ENCODE measurements around the gene LAMC2.
"Not testable (repeated sequence)": the region's sequence is repeated elsewhere in the genome, so short reads cannot be mapped to it uniquely, and the experiment has no call there.

The LAMC2 gene

DNA sequence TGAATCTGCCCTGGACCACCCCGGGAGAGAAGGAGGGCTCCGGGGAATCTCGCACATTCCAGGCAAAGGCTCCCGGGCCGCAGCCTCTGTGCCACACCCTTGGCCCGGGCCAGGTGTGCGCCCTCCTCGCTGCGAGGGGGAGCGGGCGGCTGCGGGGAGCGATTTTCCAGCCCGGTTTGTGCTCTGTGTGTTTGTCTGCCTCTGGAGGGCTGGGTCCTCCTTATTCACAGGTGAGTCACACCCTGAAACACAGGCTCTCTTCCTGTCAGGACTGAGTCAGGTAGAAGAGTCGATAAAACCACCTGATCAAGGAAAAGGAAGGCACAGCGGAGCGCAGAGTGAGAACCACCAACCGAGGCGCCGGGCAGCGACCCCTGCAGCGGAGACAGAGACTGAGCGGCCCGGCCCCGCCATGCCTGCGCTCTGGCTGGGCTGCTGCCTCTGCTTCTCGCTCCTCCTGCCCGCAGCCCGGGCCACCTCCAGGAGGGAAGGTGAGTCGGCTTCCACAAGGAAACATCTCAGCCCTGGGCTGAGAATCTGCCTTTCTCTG, at the start of gene LAMC2:
TSS of gene LAMC2 (plus strand) at position 324 of the 550 bp plus-strand sequence. CDS start at position 413, 89 bp downstream.
- no peak for DNase-seq (ENCODE audit: low read depth)

DNA sequence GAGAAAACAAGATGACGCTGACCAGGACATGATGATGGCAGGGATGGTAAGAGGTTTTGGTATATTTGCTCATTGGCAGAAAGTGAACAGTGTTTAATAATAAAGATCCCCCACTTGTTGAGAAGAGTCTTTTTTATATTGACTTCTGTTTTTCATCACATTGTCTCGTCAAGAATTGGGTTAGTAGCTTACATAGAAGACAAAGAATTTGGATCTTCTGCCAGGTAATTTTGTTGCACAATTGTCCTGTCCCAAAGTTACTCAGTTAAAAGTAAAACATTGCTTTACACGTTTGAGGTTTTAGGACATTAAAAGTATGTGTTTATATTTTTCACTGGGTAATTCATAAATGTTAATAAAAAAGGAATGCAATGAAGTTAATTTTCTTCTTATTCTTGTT, 48.3 kb upstream of the LAMC2 start:
- no peak for DNase-seq (ENCODE audit: low read depth)

DNA sequence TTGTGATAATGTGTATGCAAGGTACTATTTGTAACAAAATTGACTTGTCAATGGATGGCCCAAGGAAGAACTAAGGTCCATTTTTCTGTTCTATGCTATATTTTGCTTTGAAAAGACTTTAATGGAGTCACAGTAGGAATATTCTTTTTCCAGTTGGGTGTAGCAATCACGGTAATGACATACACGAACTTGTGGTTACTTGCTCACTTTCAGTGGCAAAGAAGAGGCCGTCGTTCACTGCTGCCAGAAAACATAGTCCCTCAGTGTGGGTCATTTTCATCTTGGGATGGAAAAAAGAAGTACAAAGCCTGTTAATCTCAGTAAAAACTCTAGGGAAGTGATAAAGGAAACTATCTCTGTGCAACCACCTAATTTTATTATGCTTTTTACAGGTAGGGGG, 47.8 kb upstream of the LAMC2 start:
- DNase-seq (ENCODE audit: low read depth), result no peak

DNA sequence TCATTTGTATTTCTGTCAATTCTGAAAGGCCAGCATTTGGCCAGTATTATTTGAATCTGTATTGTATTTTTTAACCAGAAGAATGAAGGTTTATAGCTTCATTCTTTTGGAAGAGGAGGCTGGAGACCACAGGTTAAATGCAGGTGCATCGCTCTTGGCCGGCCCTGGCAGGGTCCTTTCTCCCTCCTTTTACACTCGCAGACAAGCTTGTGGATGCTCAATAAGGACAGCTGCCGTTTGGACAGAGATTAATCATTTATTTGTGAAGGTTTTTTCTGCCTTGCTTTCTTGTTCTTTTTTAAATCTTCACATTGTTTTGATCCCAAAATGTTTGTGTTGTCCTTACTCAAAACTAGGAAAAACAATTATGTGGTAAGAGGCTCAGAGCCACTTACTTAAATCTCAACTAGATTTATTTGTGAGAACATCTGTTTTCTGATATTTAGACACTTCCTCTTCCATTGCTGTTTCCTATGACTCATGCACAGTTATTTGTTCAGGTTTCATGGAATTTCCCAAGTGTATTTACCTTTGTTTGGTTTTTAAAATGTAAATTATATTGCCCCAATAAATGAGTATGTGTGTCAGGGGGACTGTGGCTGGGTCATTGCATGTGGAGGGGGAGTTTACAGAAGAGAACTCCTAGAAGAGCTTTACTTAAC, 46.7 kb upstream of the LAMC2 start:
- DNase-seq (ENCODE audit: low read depth), result no peak

- no peak for DNase-seq (ENCODE audit: low read depth)
Measured at GRCh38 chr1:183140633-183141032, 45.4 kb upstream of the LAMC2 start.

GRCh38 chr1:183142171-183142570, 43.9 kb upstream of the LAMC2 start:
- DNase-seq (ENCODE audit: low read depth), result no peak

DNA sequence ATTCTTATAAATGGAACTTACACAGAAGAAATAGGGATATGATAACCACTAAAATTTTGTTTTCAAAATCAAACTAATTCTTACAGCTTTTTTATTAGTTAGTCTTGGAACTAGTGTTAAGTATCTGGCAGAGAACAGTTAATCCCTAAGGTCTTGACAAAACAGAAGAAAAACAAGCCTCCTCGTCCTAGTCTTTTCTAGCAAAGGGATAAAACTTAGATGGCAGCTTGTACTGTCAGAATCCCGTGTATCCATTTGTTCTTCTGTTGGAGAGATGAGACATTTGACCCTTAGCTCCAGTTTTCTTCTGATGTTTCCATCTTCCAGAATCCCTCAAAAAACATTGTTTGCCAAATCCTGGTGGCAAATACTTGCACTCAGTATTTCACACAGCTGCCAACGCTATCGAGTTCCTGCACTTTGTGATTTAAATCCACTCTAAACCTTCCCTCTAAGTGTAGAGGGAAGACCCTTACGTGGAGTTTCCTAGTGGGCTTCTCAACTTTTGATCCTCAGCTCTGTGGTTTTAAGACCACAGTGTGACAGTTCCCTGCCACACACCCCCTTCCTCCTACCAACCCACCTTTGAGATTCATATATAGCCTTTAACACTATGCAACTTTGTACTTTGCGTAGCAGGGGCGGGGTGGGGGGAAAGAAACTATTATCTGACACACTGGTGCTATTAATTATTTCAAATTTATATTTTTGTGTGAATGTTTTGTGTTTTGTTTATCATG, 42.3 kb upstream of the LAMC2 start:
- no peak for DNase-seq (ENCODE audit: low read depth)

GRCh38 chr1:183144752-183145151, 41.3 kb upstream of the LAMC2 start:
- DNase-seq (ENCODE audit: low read depth), result no peak

DNA sequence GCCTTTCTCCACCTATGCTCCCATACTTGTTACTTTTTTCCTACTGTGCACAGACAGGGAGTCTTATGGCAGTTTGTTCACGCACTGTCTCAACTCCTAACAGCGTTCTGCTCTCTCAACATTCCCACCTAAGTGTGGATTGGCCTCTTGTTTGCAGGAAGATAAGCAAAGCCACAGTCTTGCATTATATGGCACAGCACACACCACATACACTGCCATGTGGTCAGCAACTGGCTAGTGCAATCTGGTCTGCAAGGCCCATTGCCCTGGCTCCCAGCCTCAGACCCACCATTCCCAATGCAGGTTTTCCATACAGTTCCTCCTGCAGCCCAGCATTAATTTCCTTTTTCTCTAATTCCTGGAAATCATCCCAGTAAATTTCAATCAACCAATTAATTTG, 38.3 kb upstream of the LAMC2 start:
- no peak for DNase-seq (ENCODE audit: low read depth)

- no peak for DNase-seq (ENCODE audit: low read depth)
Measured at GRCh38 chr1:183148599-183148998, 37.5 kb upstream of the LAMC2 start.

- DNase-seq (ENCODE audit: low read depth), result no peak
Measured at GRCh38 chr1:183149273-183149672, 36.8 kb upstream of the LAMC2 start.

GRCh38 chr1:183150032-183150431, 36.0 kb upstream of the LAMC2 start:
- not testable (repeated sequence) for DNase-seq (ENCODE audit: low read depth)

DNA sequence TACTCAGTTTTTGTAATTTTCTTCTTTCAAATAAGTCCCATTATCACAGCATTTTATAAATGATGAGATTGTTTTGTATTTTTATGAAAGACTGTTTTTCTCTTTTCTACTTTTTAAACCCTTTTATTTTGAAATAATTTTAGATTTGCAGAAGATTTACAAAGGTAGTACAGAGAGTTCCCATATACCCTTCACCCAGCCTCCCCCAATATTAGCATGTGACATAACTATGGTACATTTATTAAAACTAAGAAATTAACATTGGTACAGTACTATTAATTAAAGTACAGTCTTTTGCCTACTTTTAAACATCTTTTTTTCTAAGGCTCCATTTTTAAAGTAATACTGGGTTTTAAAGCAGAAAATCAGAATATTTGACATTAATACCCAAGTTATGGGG, 35.6 kb upstream of the LAMC2 start:
- DNase-seq (ENCODE audit: low read depth), result no peak

DNA sequence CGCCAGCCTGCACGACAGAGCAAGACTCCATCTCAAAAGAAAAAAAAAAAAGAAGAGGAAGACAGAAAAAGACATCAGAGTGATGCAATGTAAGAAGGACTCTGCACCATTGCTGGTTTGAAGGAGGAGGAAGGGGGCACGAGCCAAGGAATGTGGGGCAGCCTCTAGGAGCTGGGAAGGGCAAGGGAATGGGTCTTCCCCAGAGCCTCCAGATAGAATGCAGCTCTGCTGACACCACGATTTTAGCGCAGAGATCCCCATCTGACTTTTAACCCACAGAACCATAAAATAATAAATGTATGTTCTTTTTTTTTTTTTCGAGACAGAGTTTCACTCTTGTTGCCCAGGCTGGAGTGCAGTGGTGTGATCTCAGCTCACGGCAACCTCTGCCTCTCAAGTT, 33.9 kb upstream of the LAMC2 start:
- DNase-seq (ENCODE audit: low read depth), result no peak

- no peak for DNase-seq (ENCODE audit: low read depth)
Measured at GRCh38 chr1:183155939-183156338, 30.1 kb upstream of the LAMC2 start.

DNA sequence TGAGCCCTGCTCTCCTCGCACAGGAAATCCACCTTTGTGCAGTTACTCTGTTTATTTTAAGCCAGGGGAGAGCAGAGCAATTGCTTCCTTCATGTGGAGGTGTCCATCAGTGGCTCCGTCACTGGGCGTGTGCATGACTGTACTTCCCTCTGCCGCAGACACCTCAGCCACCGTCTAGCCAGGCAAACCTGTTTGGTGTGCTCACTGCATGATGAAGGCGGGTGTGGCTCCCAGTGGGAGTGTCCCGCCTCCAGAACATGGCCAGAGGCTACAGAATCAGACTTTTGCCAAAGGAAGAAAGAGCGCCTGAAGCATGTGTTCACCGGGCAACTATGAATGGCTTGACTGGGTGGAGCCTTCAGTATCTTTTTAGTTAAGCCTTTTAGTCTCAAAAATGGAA, 26.1 kb upstream of the LAMC2 start:
- no peak for DNase-seq (ENCODE audit: low read depth)

- DNase-seq (ENCODE audit: low read depth), result no peak
Measured at GRCh38 chr1:183161391-183161790, 24.7 kb upstream of the LAMC2 start.

DNA sequence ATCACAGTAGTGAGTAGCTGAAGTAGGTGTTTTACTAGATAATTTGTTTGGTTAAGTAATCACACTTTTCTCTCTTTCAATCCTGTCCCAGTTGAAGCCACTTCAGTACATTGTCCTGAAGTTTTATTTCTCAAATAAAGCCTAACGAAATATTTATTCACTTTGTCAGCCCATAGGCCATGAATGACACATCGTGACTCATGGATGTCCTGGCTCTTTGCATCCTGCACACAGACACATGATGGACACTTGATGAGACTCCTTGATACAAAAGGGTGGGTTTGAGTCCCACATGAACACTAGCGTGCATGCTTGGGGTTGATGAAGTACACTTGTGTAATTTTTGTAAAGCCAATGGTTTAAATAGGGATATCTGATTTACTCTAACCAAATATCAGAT, 22.7 kb upstream of the LAMC2 start:
- no peak for DNase-seq (ENCODE audit: low read depth)

GRCh38 chr1:183164340-183164739, 21.7 kb upstream of the LAMC2 start:
- DNase-seq (ENCODE audit: low read depth), result no peak

DNA sequence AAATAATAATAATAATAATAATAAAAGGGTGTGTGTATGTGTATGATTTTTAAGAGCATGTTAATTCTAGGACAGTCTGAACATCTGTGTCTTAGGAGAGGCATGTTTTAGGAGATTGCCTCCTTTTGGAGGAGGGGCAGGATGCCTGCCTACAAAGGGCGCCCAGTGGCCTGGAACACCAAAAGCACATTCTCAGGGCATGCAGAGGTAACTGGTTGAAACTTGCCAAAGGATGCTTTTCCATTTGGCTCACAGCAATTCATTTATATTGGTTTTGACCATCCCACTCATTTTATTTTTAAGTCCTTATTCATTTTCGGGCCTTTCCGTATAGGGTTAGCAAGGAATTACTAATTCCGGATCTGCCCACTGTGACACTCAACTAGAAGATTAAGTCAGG, 21.1 kb upstream of the LAMC2 start:
- DNase-seq (ENCODE audit: low read depth), result no peak

DNA sequence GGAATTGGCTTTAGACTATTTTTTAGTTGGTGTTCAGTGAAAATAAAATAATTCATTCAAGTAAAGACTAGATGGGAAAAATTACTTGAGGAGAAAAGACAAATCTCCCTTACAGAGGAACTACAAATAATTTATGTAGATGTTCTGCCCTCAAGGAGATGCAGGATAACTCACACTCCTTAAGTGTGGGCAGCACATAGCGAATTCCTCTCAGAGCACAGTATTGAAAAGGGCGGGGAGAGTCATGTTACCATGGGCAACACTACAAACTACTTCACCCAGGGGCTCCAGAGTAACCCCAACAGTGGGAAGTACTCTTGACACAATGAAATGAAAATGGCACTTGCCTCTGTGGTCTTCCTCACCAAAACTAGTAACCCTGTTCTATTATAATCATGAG, 20.6 kb upstream of the LAMC2 start:
- no peak for DNase-seq (ENCODE audit: low read depth)

DNA sequence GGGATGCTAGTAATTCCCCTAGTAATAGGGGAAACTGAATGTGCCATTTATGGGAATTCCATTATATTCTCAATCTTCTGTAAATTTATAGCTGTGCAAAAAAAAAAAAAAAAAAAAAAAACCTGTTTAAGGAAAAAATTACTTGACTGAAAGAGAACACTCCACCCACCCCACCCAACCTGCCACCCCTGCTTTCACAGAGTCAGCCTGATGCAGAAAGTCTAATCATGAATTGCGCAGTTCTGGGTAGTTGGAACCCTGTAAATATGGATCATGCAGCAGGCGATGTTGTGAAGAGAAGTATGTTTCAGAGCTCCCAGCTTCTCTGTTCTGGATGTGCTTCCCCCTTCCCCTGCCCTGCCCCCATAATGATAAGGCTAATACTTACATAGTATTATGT, 19.6 kb upstream of the LAMC2 start:
- no peak for DNase-seq (ENCODE audit: low read depth)

DNA sequence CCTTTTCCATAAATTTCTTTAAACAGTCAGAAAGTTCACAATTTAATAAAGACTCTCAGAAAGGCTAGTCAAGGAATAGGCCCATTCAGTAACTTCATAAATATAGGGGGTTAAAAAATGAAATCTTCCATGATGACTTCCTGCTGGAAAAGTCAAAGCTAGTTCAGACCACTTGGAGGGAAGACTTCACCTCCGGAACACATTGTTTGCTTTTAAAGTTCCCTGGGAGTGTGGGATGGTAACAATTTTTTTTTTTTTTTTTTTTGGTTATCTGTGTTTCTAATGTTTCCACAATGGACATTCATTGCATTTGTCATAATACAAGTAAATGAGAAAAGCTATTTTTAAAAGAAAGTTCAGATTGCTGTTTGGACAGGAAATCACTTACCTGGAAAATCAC, 18.4 kb upstream of the LAMC2 start:
- DNase-seq (ENCODE audit: low read depth), result no peak

DNA sequence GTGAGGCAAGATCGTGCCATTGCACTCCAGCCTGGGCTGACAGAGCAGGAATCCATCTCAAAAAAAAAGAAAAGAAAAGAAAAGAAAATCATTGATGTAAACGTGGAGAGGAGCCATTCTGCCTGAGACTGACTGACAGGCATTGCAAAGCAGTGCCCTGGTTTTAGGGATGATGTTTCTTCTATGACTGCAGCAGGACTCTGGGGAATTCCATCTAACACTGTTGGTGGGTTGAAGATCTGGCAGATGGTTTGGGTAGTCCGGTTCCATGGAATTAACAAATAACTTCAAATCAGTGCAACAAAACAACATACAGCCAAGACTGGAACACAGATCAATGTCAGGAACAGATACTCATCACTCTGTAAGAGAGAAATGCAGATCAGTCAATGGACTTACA, 17.8 kb upstream of the LAMC2 start:
- no peak for DNase-seq (ENCODE audit: low read depth)
